Measurements from ENCODE around the gene TREML2.

TREML2 gene

GRCh38 chr6:41174610-41175009, 26.3 kb downstream of the TREML2 start:
- no peak for FAIRE-seq

DNA sequence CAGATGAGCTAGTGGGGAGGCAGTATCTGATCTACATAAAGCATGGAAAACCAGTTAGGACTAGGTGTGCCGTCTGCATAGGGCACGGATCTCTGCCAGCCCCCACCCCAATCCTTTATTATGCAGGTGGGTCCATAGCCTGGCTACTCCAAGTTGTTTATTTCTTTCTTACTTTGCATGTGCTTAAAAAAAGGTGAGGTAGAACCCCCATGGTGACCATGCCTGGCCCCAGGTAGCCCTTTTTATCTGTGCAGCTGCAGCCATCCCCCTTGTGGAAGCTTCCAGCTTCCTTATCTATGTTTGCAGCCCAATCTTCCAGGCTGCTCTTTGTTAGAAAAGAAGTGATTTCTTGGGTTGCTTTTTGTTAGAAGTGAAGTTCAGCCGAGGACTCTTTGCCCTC, 29.0 kb downstream of the TREML2 start:
- FAIRE-seq, result no peak

DNA sequence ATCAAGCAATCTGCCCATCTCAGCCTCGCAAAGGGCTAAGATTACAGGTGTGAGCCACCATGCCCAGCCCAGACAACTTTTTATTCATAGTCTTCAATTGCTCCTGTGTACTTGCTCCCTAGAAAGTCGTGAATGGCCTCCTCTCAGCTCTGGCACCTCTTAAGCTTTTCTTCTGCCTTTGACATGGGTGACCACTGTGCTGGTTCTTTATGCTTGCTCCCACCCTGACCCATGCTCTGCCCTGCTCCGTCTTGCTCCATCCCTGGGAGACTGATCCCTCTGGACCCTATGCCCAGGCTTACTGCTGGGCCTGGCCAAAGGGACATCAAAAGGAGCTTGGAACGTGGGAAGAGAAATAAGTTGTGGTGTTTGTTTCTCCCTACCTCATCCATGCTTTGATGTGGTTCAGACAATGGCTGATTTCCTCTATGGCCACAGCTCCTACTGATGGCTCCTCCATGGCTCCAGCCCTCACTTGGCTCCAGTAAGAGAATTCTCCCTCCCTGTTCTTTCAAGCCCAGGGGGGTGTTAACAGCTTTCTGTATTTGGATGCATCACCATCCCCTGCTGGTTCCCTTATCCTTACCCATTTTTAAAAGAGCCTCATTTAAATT, 30.3 kb downstream of the TREML2 start:
- FAIRE-seq, result no peak

DNA sequence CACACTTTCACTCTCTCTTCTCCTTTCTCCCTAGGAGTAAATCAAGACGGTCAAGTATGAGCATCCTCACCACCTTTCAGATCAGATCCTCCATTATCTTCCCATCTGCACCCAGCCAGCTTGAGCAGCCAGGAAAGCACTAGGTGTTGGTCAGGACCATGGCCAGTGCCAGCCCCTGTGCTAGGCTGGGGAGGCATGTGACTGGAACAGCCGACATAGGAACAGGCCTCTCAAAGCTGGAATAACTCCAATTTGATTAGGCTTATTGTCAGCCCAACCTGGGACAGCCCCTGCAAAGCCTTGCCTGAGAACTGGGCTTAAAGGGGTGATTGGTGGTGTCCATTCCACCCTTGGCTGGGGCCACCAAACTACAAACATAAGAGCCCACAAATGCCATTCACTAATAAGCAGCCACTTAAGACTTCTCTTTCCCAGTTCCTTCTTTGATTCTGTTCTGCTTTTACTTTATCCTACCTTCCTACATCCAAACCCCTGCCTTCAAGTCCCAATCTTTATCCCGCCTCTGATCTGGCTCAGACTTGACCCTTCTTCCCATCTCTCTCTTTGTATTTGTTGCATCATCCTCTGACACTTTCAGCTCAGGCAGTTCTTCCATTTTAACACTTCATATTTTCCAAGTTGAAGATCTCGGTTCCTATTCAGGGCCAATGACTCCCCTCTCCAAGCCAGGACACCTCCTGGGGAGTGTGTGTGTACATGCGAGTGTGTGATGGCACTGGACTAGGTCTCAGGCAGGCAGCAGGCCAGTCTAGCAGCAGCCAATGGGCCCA, 33.6 kb downstream of the TREML2 start:
- FAIRE-seq, result no peak

DNA sequence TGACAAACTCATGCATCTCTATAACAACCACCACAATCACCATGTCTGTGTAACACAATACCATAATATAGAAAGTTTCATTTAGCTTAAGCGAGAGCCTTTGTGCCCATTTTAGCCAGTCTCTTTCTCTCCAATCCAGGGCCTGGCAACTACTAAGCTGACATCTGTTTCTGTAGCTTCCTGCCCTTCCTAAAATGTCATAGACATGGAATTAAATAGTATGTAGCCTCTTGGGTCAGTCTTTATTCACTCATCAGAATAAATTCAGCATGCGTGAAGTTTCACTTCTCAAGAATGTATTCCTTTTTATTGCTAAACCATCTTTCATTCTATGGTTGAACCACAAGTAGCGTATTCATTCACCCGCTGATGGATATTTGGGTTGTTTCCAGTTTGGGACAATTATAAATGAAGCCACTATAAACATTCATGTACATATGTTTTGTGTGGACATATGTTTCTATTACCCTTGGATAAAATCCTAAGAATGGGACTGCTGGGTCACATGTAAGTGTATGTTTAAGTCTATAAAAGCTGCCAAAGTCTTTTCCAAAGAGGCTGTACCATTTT, 36.3 kb downstream of the TREML2 start:
- no peak for FAIRE-seq

GRCh38 chr6:41163419-41163717, 37.6 kb downstream of the TREML2 start:
- no peak for FAIRE-seq

GRCh38 chr6:41162687-41163418, 38.1 kb downstream of the TREML2 start, which contains the start of gene TREM2:
TREM2 (minus strand) TSS chr6:41163116; CDS start chr6:41163082, 34 bp downstream.
- no peak for FAIRE-seq

DNA sequence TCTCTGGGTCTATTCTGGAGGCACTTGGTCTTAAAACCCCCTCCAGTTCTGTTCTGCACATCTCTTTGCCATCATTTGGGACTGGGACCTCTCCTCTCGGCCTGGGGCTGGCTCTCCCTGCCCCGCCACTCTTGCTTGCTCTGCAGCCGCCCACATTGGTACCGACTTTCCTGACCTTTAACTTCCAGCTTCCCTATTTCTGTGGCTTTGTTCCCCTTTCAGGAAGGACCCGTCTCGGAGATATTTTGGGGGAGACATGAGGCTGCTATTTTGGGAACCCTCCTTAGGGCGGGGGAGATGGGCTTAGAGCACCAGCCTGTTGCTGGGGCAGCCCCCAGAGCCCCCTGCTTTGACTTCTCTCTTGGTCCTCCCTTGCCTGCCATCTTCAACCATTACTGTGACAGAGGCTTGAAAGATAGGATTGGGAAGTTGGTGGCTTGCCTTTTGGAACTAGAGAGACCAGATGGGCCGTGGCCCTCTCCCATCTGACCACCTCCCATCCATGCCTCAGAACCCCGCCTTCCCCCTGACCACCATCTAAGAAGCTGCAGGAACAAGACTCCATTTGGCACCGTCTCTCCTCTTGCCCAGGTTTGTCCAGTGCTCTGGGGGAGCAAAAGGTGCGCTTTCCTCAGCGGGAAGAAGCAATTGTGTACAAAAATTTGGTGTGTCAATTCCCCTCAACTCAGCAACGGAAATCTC, 38.9 kb downstream of the TREML2 start:
- no peak for FAIRE-seq

DNA sequence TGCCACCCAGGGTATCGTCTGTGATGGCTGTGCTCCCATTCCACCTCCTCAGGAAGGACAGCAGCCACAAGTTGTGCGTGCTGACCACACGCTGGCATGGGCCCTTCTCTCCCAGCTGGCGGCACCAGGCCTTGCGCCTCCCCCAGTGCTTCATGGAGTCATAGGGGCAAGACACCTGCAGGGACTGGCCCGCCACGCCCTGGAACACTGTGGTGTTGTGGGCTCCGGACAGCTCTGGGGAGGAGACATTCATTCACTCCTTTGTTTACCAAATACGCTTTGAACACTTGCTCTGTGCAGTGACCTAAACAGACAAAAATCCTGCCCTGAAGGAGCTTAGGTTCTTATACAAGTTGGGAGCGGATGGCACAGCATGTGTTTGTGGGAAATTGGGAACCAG, 39.6 kb downstream of the TREML2 start:
- no peak for FAIRE-seq

GRCh38 chr6:41160933-41161332, 40.0 kb downstream of the TREML2 start:
- no peak for FAIRE-seq

GRCh38 chr6:41159415-41160082, 41.4 kb downstream of the TREML2 start:
- FAIRE-seq, result no peak

DNA sequence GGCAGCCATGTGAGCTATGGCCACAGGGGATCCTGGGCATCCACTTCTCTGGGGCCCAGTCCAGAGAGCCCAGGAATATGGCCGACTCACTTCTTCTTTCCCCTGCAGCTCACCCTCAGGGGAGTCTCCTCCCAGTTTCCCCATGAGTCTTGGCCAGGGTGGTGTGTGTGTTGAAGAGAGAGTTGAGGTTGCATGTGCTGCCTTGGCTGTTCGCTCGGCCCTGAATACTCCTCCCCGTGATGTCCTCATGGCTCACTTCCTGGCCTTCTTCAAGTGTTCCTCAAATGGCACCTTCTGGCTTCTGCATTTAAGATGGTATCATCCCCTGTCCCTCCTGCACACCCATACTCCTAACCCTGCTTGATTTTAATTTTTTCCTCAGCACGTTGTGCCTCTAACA, 43.6 kb downstream of the TREML2 start:
- FAIRE-seq, result no peak

GRCh38 chr6:41156771-41157170, 44.2 kb downstream of the TREML2 start:
- no peak for FAIRE-seq

DNA sequence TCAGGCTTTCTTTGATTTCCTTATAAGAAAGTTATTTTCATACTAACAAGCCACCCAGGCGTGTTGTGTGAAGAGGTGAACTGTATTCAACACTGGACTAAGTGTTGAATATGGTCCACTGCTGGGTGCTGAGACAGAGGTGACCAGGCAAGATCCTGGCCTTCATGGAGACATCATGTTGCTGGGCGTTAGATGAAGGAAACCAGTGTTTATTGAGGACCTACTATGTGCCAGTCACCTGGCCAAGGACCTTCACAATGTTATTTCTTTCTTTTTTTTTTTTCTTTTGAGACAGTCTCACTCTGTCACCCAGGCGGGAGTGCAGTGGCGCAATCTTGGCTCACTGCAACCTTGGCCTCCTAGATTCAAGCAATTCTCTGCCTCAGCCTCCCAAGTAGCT, 44.9 kb downstream of the TREML2 start:
- no peak for FAIRE-seq

GRCh38 chr6:41155132-41155805, 45.7 kb downstream of the TREML2 start:
- FAIRE-seq, result no peak

GRCh38 chr6:41153992-41154625, 46.8 kb downstream of the TREML2 start, which contains the start of gene TREML1:
TREML1 (minus strand) TSS chr6:41154347; CDS start chr6:41154288, 59 bp downstream.
- no peak for FAIRE-seq

- no peak for FAIRE-seq
Measured at GRCh38 chr6:41153451-41153850, 47.5 kb downstream of the TREML2 start.

GRCh38 chr6:41150671-41151070, 50.3 kb downstream of the TREML2 start:
- no peak for FAIRE-seq

DNA sequence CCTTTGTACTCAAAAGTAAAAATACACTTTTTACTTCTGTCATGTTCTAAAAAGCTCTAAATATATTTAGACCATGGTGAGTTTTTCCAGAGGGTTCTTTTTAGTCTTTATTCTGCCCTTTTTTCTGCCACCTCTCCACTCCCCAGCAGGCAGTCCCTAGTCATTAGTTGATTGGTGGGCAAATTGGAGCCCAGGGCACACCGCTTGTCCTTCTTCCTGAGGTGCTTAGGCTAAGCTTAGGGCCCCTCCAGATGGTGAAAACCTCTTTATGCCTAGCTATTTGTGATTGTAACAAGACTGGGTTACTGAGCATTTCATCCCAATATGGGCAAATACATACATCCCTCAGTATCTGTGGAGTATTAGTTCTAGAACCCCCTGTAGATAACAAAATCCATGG, 53.0 kb downstream of the TREML2 start:
- FAIRE-seq, result no peak

Measured in A204.1 (cell line).